ENCODE measurements around the gene CD300LD.

The CD300LD gene

GRCh38 chr17:74595037-74595750, 3.1 kb upstream of the CD300LD start:
- H3K4me1 ChIP-seq (ENCODE audit: insufficient read depth, low read length, severe bottlenecking), result no peaks in the 10 kb centered on the region
- no peak overlapping the region for H3K4me2 ChIP-seq (ENCODE audit: low read length)
- H3K9me3 ChIP-seq (ENCODE audit: low read length), result no peaks in the 10 kb centered on the region
- H3K9ac ChIP-seq (ENCODE audit: low read length), result no peak overlapping the region
- H3K27me3 ChIP-seq (ENCODE audit: insufficient read depth, low read length), result no peaks in the 10 kb centered on the region
- no peak overlapping the region for H3K4me3 ChIP-seq (ENCODE audit: low read depth, low read length, poor library complexity, severe bottlenecking)
- H3K9me2 ChIP-seq (ENCODE audit: low read depth, low read length), result no peaks in the 10 kb centered on the region
- no peak overlapping the region for H2AFZ ChIP-seq (ENCODE audit: low read length)
- TF ChIP-seq EZH2 (IDR thresholded peaks at IDR 0.05; ENCODE audit: borderline replicate concordance, low read length), result no peak
- TF ChIP-seq CTCF (IDR thresholded peaks at IDR 0.05; ENCODE audit: low read length), result no peak
- H3K36me3 ChIP-seq (ENCODE audit: insufficient read depth, low read length), result no peaks in the 10 kb centered on the region
- H4K20me1 ChIP-seq (ENCODE audit: insufficient read depth, low read length), result no peaks in the 10 kb centered on the region
- no peaks in the 10 kb centered on the region for H3K79me2 ChIP-seq (ENCODE audit: insufficient read depth, low read length)
- no peaks in the 10 kb centered on the region for H3F3A ChIP-seq (ENCODE audit: insufficient read depth, low read length)
- no peak overlapping the region for H3K27ac ChIP-seq (ENCODE audit: low read depth, low read length, poor library complexity, severe bottlenecking)

GRCh38 chr17:74591503-74591902, 580 bp downstream of the CD300LD start:
- Histone ChIP-seq H3K27me3 (ENCODE audit: insufficient read depth, low read length) (no peaks in the 10 kb centered on the region), H2AFZ (ENCODE audit: low read length) (no peak overlapping the region), H3K27ac (ENCODE audit: low read depth, low read length, poor library complexity, severe bottlenecking) (no peak overlapping the region), H3K4me1 (ENCODE audit: insufficient read depth, low read length, severe bottlenecking) (no peaks in the 10 kb centered on the region), H4K20me1 (ENCODE audit: insufficient read depth, low read length) (no peaks in the 10 kb centered on the region), H3K9me2 (ENCODE audit: low read depth, low read length) (no peaks in the 10 kb centered on the region), H3K36me3 (ENCODE audit: insufficient read depth, low read length) (no peaks in the 10 kb centered on the region), H3K9me3 (ENCODE audit: low read length) (no peaks in the 10 kb centered on the region), H3K4me3 (ENCODE audit: low read depth, low read length, poor library complexity, severe bottlenecking) (no peak overlapping the region), H3K9ac (ENCODE audit: low read length) (no peak overlapping the region), H3K79me2 (ENCODE audit: insufficient read depth, low read length) (no peaks in the 10 kb centered on the region), H3F3A (ENCODE audit: insufficient read depth, low read length) (no peaks in the 10 kb centered on the region), H3K4me2 (ENCODE audit: low read length) (no peak overlapping the region)
- no peak for TF ChIP-seq CTCF (IDR thresholded peaks at IDR 0.05; ENCODE audit: low read length)
- no peak for TF ChIP-seq EZH2 (IDR thresholded peaks at IDR 0.05; ENCODE audit: borderline replicate concordance, low read length)

- H3K36me3 ChIP-seq (ENCODE audit: insufficient read depth, low read length), result no peaks in the 10 kb centered on the region
- H3K9ac ChIP-seq (ENCODE audit: low read length), result no peak overlapping the region
- no peaks in the 10 kb centered on the region for H3K9me2 ChIP-seq (ENCODE audit: low read depth, low read length)
- H2AFZ ChIP-seq (ENCODE audit: low read length), result no peak overlapping the region
- H3K4me1 ChIP-seq (ENCODE audit: insufficient read depth, low read length, severe bottlenecking), result no peaks in the 10 kb centered on the region
- no peak for TF ChIP-seq CTCF (IDR thresholded peaks at IDR 0.05; ENCODE audit: low read length)
- TF ChIP-seq EZH2 (IDR thresholded peaks at IDR 0.05; ENCODE audit: borderline replicate concordance, low read length), result no peak
- H3F3A ChIP-seq (ENCODE audit: insufficient read depth, low read length), result no peaks in the 10 kb centered on the region
- no peak overlapping the region for H3K4me3 ChIP-seq (ENCODE audit: low read depth, low read length, poor library complexity, severe bottlenecking)
- H4K20me1 ChIP-seq (ENCODE audit: insufficient read depth, low read length), result no peaks in the 10 kb centered on the region
- no peaks in the 10 kb centered on the region for H3K79me2 ChIP-seq (ENCODE audit: insufficient read depth, low read length)
- H3K27me3 ChIP-seq (ENCODE audit: insufficient read depth, low read length), result 0 out of 2 replicates have a peak, but pooled peaks cover 3% of the 10 kb centered on the region
- no peak overlapping the region for H3K4me2 ChIP-seq (ENCODE audit: low read length)
- H3K9me3 ChIP-seq (ENCODE audit: low read length), result no peaks in the 10 kb centered on the region
- no peak overlapping the region for H3K27ac ChIP-seq (ENCODE audit: low read depth, low read length, poor library complexity, severe bottlenecking)
These were observed 6.4 kb downstream of the CD300LD start for GRCh38 chr17:74585711-74586110.
